GM18867 (cell line): ENCODE results near the gene PTPRO.
"Not testable (repeated sequence)": the region's sequence is repeated elsewhere in the genome, so short reads cannot be mapped to it uniquely, and the experiment has no call there.

Experiments
- ATAC-seq: cut with Tn5 transposase; IDR thresholded peaks from one replicate; pipeline ENCODE4 v1.9.1; 2021; ENCODE audit warnings: mild to moderate bottlenecking, moderate library complexity; ENCODE audit not compliant: unreplicated experiment

Gene PTPRO

GRCh38 chr12:15599266-15600037 is 277.1 kb downstream of the PTPRO start:
- ATAC-seq: no peak

GRCh38 chr12:15600223-15600935 is 278.1 kb downstream of the PTPRO start:
- no peak for ATAC-seq

GRCh38 chr12:15601210-15601800 is 279.0 kb downstream of the PTPRO start:
- no peak for ATAC-seq

- no peak for ATAC-seq
Observed at GRCh38 chr12:15602051-15602672, 279.9 kb downstream of the PTPRO start.

GRCh38 chr12:15603474-15604085 is 281.3 kb downstream of the PTPRO start:
- no peak for ATAC-seq

GRCh38 chr12:15605881-15606590 is 283.7 kb downstream of the PTPRO start:
- no peak for ATAC-seq

- ATAC-seq: no peak
Observed at GRCh38 chr12:15608406-15608805, 286.1 kb downstream of the PTPRO start.

- no peak for ATAC-seq
Observed at GRCh38 chr12:15608941-15609340, 286.6 kb downstream of the PTPRO start.

- no peak for ATAC-seq
Observed at GRCh38 chr12:15613981-15614380, 291.7 kb downstream of the PTPRO start.

GRCh38 chr12:15616495-15616894 is 294.2 kb downstream of the PTPRO start:
- ATAC-seq: not testable (repeated sequence)

GRCh38 chr12:15620741-15621539 is 298.6 kb downstream of the PTPRO start:
- no peak for ATAC-seq

GRCh38 chr12:15625075-15625474 is 302.8 kb downstream of the PTPRO start:
- no peak for ATAC-seq

GRCh38 chr12:15627995-15628945 is 306.0 kb downstream of the PTPRO start:
- no peak for ATAC-seq

GRCh38 chr12:15629108-15629507 is 306.8 kb downstream of the PTPRO start:
- no peak for ATAC-seq

- ATAC-seq: no peak
Observed at GRCh38 chr12:15629761-15630160, 307.5 kb downstream of the PTPRO start.

- ATAC-seq: no peak
Observed at GRCh38 chr12:15631007-15631715, 308.9 kb downstream of the PTPRO start.

- no peak for ATAC-seq
Observed at GRCh38 chr12:15632708-15633107, 310.4 kb downstream of the PTPRO start.

- ATAC-seq: no peak
Observed at GRCh38 chr12:15633201-15633600, 310.9 kb downstream of the PTPRO start.
